ENCODE results near the gene ZNF236.

GRCh38 chr18:76977108-76977621 is 154.8 kb downstream of the ZNF236 start:
- TF ChIP-seq CTCF (conservative IDR thresholded peaks at IDR 0.05; ENCODE audit: low read length): no peak
- no peak for TF ChIP-seq EZH2phosphoT487 (IDR thresholded peaks at IDR 0.05; ENCODE audit: borderline replicate concordance, low read depth, low read length)
